Measurements from ENCODE around the gene ELOVL1.
"Not testable (repeated sequence)": the region's sequence is repeated elsewhere in the genome, so short reads cannot be mapped to it uniquely, and the experiment has no call there.

Gene ELOVL1

GRCh38 chr1:43367904-43368645 is at the start of gene ELOVL1:
Gene ELOVL1, minus strand, starts transcription at chr1:43368011. Its CDS starts 2,402 bp downstream, at chr1:43365609.
- DNase-seq, result peak; percentile 75 to 96 (median 90)
- intact Hi-C loops (cut with DNase I), result no loop called here

- DNase-seq, result no peak
- intact Hi-C loops (cut with DNase I), result loop anchor here (2.0 kb wide), 1 partner anchor 189 kb away; no protein-coding TSS in a partner anchor
These were observed 48.1 kb upstream of the ELOVL1 start for GRCh38 chr1:43415901-43416300.

- DNase-seq, result peak in 41 of 42 donors; percentile 21 to 87 (median 53)
- intact Hi-C loops (cut with DNase I), result loop anchor here (2.0 kb wide), 1 partner anchor 188 kb away; no protein-coding TSS in a partner anchor
These were observed 46.9 kb upstream of the ELOVL1 start for GRCh38 chr1:43414634-43415223.

- intact Hi-C loops (cut with DNase I); DNase-seq: not testable (repeated sequence)
These were observed 45.6 kb upstream of the ELOVL1 start for GRCh38 chr1:43413426-43413825.

GRCh38 chr1:43410571-43410970 is 42.8 kb upstream of the ELOVL1 start:
- DNase-seq, result no peak

GRCh38 chr1:43405876-43406234 is 38.0 kb upstream of the ELOVL1 start:
- intact Hi-C loops (cut with DNase I), result no loop called here
- DNase-seq, result no peak

More at GRCh38 chr1:43410571-43410970, 42.8 kb upstream of the ELOVL1 start:
- intact Hi-C loops (cut with DNase I), result no loop called here

GRCh38 chr1:43405219-43405875 is 37.5 kb upstream of the ELOVL1 start:
- intact Hi-C loops (cut with DNase I), result no loop called here
- no peak for DNase-seq

- DNase-seq, result no peak
- intact Hi-C loops (cut with DNase I), result no loop called here
These were observed 36.5 kb upstream of the ELOVL1 start for GRCh38 chr1:43404353-43404752.

GRCh38 chr1:43402089-43402865 is 34.5 kb upstream of the ELOVL1 start:
- DNase-seq, result no peak
- intact Hi-C loops (cut with DNase I), result no loop called here

- DNase-seq; intact Hi-C loops (cut with DNase I): not testable (repeated sequence)
These were observed 32.6 kb upstream of the ELOVL1 start for GRCh38 chr1:43400441-43400840.

- no peak for DNase-seq
- intact Hi-C loops (cut with DNase I), result no loop called here
These were observed 30.4 kb upstream of the ELOVL1 start for GRCh38 chr1:43398227-43398626.

- DNase-seq, result no peak
- intact Hi-C loops (cut with DNase I), result no loop called here
These were observed 28.2 kb upstream of the ELOVL1 start for GRCh38 chr1:43396059-43396458.

GRCh38 chr1:43395523-43395922 is 27.7 kb upstream of the ELOVL1 start:
- intact Hi-C loops (cut with DNase I), result no loop called here
- DNase-seq, result no peak

- intact Hi-C loops (cut with DNase I), result no loop called here
- no peak for DNase-seq
These were observed 24.9 kb upstream of the ELOVL1 start for GRCh38 chr1:43392702-43393101.

GRCh38 chr1:43389326-43390313 is 21.8 kb upstream of the ELOVL1 start, which contains the start of the genes MED8 and SZT2:
Gene MED8, minus strand, starts transcription at chr1:43389800. Its CDS starts 36 bp downstream, at chr1:43389764.
Gene SZT2, plus strand, starts transcription at chr1:43389899. Its CDS starts 70 bp downstream, at chr1:43389969.
- intact Hi-C loops (cut with DNase I), result loop anchor here (5.0 to 10.0 kb wide), 2 partner anchors 55 to 152 kb away; no protein-coding TSS in a partner anchor
- peak; percentile 87 to 99 (median 96) for DNase-seq

GRCh38 chr1:43388613-43389012 is 20.8 kb upstream of the ELOVL1 start:
- intact Hi-C loops (cut with DNase I), result loop anchor here (5.0 to 10.0 kb wide), 2 partner anchors 56 to 151 kb away; no protein-coding TSS in a partner anchor
- peak in 11 of 42 donors; percentile 12 to 61 (median 23) for DNase-seq

GRCh38 chr1:43387976-43388599 is 20.3 kb upstream of the ELOVL1 start:
- DNase-seq, result no peak
- intact Hi-C loops (cut with DNase I), result loop anchor here (5.0 to 10.0 kb wide), 2 partner anchors 57 to 151 kb away; no protein-coding TSS in a partner anchor
